H4 (cell line): ENCODE results near the gene RANBP3. TPM values are rescaled to one million over a fixed set of nuclear protein-coding genes. Genes with fewer than 3 reads are reported as not detected.
"Not testable (repeated sequence)": the region's sequence is repeated elsewhere in the genome, so short reads cannot be mapped to it uniquely, and the experiment has no call there.

ENCODE experiments used
- DNase-seq: peaks from one replicate; pipeline ENCODE4 v3.0.0-alpha.2; 2015; ENCODE audit warnings: low spot score
- total RNA-seq: library from RNA; depleted of rRNA; stranded (reverse); fragments of >200 nt; shearing (Covaris generic); gene quantifications from 2 replicates; pipeline ENCODE4 v1.2.3, GENCODE V29; 2014

RANBP3 gene
- total RNA-seq, 1 experiment from 2014 or later, result 70.6 TPM

DNA sequence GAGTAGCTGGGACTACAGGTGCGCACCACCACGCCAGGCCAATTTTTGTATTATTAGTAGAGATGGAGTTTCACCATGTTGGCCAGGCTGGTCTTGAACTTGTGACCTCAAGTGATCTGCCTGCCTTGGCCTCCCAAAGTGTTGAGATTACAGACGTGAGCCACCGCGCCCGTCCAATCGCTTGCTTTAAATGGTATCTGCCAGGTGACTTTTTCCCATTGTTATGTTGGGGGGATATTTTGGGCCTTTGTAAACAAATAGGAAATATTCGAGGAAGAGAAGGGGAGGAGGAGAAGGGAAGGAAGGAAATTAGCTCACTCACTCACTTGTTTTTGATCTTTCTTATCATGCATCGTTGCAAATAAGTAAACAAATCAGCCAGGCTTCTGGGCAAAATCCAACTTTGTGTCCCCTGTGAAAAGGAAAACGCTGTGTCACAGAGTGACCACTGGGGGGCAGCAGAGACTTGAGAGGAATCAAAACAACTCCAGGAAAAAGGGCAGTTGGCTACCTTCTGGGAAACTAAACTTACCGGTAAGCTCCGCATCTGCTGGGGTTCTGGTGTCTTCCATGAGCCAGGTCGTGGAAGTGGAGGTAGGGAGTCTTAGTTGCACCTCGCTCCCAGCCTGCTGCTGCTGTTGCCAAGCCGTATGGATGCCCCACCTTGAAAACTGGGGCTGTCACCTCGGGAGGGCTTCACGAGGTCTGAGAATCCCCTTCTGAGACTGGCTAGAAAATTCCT is 9.3 kb upstream of the RANBP3 start:
- DNase-seq, result peak; percentile 68

- DNase-seq, result not testable (repeated sequence)
Measured at GRCh38 chr19:5985837-5986236, 7.9 kb upstream of the RANBP3 start.

DNA sequence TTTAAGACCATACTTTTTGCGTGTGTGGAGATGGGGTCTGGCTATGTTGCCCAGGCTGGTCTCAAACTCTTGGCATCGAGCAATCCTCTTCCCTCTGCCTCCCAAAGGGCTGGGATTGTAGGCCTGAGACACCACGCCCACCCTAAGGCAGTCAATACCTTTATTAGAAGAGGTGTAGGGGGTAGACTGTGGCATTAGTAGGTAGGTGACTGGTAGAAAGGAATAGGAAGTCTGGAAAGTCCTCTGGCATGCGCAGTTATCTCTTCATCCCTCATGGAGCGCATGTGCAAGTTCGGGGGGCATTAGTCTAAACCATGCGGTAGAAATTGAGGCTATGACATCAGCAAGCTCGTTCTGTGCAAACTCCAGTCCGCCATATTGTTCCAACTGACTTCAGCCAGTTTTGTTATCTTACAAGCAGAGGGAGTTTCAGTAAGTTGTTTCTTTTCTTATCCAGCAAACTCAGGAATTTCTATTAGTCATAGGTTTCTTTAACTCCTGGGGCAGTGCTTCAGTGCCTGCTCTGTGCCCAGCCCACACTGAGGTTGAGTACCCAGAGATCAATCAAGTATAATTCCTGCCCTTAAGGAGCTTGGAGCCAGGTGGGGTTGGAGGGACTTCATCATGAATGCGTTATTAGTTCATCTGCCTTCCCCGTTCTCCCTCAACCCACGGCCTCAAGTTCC is 7.3 kb upstream of the RANBP3 start:
- DNase-seq, result peak; percentile 45

DNA sequence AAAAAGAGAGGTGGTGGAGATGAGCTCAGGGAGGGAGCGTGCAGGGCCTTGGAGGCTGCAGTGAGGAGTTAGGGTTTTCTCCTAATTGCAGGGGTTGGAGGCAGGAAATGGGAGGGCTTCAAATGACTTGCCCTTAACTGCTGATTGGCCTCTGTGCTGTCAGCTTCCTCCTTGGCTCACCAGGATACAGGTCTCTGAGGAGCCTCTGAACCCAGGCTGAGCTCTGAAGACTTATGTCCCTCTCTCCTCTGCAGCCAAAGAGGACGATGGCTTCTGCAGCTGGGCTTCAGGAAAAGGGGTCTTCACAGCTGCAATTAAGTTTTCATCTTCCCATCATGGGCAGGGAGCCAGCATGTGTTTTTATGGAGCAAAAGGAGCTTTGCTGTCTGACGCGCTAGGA is 6.7 kb upstream of the RANBP3 start:
- no peak for DNase-seq

DNA sequence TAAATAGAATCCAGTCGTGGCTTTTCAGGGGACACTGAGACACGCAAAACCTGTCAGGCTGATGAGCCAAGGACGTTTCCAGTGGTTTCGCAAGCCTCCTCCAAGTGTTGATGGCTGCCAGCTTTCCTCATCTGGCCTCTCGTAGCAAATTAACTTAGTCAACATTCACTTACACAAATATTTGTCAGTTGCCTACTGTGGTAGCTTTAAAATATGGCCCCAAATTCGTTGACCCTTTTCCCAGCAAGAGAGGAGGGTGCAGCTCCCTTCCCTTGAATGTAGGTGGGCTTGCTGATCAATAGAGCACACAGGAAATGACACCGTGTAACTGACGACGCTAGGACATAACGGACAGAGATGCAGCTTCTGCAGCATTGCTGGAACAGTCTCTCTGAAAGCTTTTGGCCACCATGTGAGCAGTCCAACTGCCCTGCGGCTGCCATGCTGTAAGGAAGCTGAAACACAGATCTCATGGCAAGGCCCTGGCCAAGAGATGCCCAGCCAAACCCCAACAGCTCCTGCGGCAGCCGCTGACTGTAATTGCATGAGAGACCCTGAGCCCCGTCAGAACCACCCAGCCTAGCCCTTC is 5.5 kb upstream of the RANBP3 start:
- DNase-seq, result no peak

- DNase-seq, result no peak
Measured at GRCh38 chr19:5978606-5979552, 939 bp upstream of the RANBP3 start.

- no peak for DNase-seq
Measured at GRCh38 chr19:5977222-5977784, 637 bp downstream of the RANBP3 start.

GRCh38 chr19:5976768-5977167 is 1.2 kb downstream of the RANBP3 start:
- DNase-seq, result no peak

- DNase-seq, result no peak
Measured at GRCh38 chr19:5975388-5975728, 2.6 kb downstream of the RANBP3 start.

GRCh38 chr19:5974721-5975387 is 3.1 kb downstream of the RANBP3 start:
- DNase-seq, result no peak

GRCh38 chr19:5973867-5974635 is 3.9 kb downstream of the RANBP3 start:
- no peak for DNase-seq

DNA sequence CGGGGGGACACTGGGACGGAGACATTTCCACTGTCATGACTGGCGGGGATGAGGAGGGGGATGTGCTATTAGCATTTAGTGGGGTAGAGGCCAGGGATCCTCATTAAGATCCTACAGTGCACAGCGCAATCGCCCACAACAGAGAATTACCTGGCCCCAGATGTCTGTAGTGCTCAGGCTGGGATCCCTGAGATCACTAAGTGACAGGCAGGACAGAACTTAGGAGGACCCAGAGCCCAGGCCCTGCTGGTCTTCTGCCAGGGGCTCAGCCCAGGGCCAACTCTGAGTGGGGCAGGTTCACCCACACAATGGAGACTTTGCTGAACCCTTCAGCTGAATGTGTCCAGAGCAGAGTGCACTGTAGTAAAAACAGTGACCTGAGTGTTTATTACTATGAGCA is 4.6 kb downstream of the RANBP3 start:
- no peak for DNase-seq

GRCh38 chr19:5972355-5972731 is 5.6 kb downstream of the RANBP3 start:
- no peak for DNase-seq

GRCh38 chr19:5971714-5972354 is 6.1 kb downstream of the RANBP3 start:
- no peak for DNase-seq

DNA sequence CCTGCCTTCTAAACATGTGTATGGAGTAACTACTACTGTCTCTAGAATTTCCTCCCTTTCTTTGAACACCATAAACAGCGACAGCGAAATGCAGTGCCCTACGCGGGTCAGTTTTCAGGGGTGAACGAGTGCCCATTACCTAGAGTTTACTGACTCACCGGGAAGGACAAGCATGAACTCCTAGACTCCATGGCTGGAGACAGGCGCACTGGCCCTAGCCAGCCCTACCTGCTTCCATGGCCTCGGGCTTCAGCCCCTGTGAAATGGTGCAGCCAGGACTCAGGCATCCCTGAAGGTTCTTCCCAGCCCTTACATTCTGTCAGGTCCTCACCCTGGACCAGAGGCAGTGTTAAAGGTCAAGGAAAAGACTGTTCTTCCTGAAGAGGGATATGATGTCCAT is 8.5 kb downstream of the RANBP3 start:
- no peak for DNase-seq

- no peak for DNase-seq
Measured at GRCh38 chr19:5968431-5969373, 9.2 kb downstream of the RANBP3 start.

GRCh38 chr19:5967994-5968430 is 9.9 kb downstream of the RANBP3 start:
- DNase-seq, result peak; percentile 65

DNA sequence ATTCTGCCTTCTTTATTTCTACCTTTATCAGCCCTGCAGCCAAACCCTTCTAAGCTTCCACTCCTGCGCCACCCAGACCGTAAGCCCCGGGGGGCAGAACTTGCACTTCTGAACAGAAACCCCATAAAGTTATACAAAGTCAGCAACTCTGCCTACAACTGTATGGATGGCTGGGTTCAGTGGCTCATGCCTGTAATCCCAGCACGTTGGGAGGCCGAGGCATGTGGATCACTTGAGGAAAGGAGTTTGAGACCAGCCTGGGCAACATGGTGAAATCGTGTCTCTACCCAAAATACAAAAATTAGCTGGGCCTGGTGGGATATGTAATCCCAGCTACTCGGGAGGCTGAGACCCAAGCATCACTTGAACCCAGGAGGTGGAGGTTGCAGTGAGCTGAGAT is 10.4 kb downstream of the RANBP3 start:
- DNase-seq, result no peak

- no peak for DNase-seq
Measured at GRCh38 chr19:5966941-5967340, 11.0 kb downstream of the RANBP3 start.
